PFSK-1 (cell line): ENCODE data around the gene GPD1L.

Experiments used
- FOXP2 ChIP-seq: optimal IDR thresholded peaks from 2 replicates; pipeline ENCODE3; 2011; ENCODE audit warnings: borderline replicate concordance, control low read depth, inconsistent platforms; ENCODE audit not compliant: insufficient read depth; ENCODE audit errors: extremely low read length, extremely low read depth
- POLR2AphosphoS5 ChIP-seq: IDR thresholded peaks from 2 replicates; pipeline ENCODE4 v1.6.1; 2012; ENCODE audit warnings: low read depth, mild to moderate bottlenecking, control low read depth, low read length, moderate library complexity
- REST ChIP-seq, 2 experiments: IDR thresholded peaks; 2 replicates each; pipeline versions ENCODE4 v1.6.1 to v1.8.0; 2011 to 2012; ENCODE audit warnings: low read depth in 2 of 2, low read length in 2 of 2, control low read depth in 1 of 2, inconsistent platforms in 1 of 2, mild to moderate bottlenecking in 1 of 2, moderate library complexity in 1 of 2; ENCODE audit not compliant: insufficient read depth in 1 of 2
- SIN3A ChIP-seq: IDR thresholded peaks from 2 replicates; pipeline ENCODE4 v1.6.1; 2012; ENCODE audit warnings: mild to moderate bottlenecking, low read length, moderate library complexity, borderline replicate concordance; ENCODE audit not compliant: insufficient read depth
- TAF1 ChIP-seq: IDR thresholded peaks from 2 replicates; pipeline ENCODE4 v1.6.1; 2012; ENCODE audit warnings: low read length, control low read depth, borderline replicate concordance; ENCODE audit not compliant: insufficient read depth

The GPD1L gene

GRCh38 chr3:32097768-32098167 is 8.7 kb upstream of the GPD1L start:
- no peak for TF ChIP-seq SIN3A
- TF ChIP-seq POLR2AphosphoS5: no peak
- TF ChIP-seq FOXP2: no peak
- TF ChIP-seq TAF1: no peak
- TF ChIP-seq REST (IDR thresholded peaks at IDR 0.05; ENCODE audit: insufficient read depth in 1 of 2, low read depth in 2 of 2, low read length in 2 of 2): no peak

- no peak for TF ChIP-seq POLR2AphosphoS5
- TF ChIP-seq FOXP2: no peak
- TF ChIP-seq SIN3A: no peak
- TF ChIP-seq REST (IDR thresholded peaks at IDR 0.05; ENCODE audit: insufficient read depth in 1 of 2, low read depth in 2 of 2, low read length in 2 of 2): no peak
- TF ChIP-seq TAF1: no peak
Measured at GRCh38 chr3:32098528-32098927, 7.9 kb upstream of the GPD1L start.

- TF ChIP-seq TAF1 (no peak), POLR2AphosphoS5 (no peak), FOXP2 (no peak), REST (IDR thresholded peaks at IDR 0.05; ENCODE audit: insufficient read depth in 1 of 2, low read depth in 2 of 2, low read length in 2 of 2) (no peak), SIN3A (no peak)
Measured at GRCh38 chr3:32100465-32100864, 6.0 kb upstream of the GPD1L start.

- no peak for TF ChIP-seq FOXP2
- TF ChIP-seq POLR2AphosphoS5: no peak
- no peak for TF ChIP-seq SIN3A
- no peak for TF ChIP-seq REST (IDR thresholded peaks at IDR 0.05; ENCODE audit: insufficient read depth in 1 of 2, low read depth in 2 of 2, low read length in 2 of 2)
- no peak for TF ChIP-seq TAF1
Measured at GRCh38 chr3:32102289-32102688, 4.1 kb upstream of the GPD1L start.

- TF ChIP-seq FOXP2 (no peak), REST (IDR thresholded peaks at IDR 0.05; ENCODE audit: insufficient read depth in 1 of 2, low read depth in 2 of 2, low read length in 2 of 2) (no peak), POLR2AphosphoS5 (no peak), SIN3A (no peak), TAF1 (no peak)
Measured at GRCh38 chr3:32104492-32104891, 1.9 kb upstream of the GPD1L start.
